Fibroblast of skin of left quadriceps (primary cell): ENCODE results near the gene BAZ2A.
"Not testable (repeated sequence)": the region's sequence is repeated elsewhere in the genome, so short reads cannot be mapped to it uniquely, and the experiment has no call there.

Source experiments
- DNase-seq, 2 experiments: peaks; one replicate each; pipeline ENCODE4 v3.0.0-alpha.2; 2013; ENCODE audit warnings: low read depth in 2 of 2

Gene BAZ2A

GRCh38 chr12:56630180-56630632, at the start of gene BAZ2A:
Gene BAZ2A (minus strand): TSS chr12:56630326. CDS start chr12:56617530, 12,796 bp downstream.
- peak; percentile 52 to 56 for DNase-seq

DNA sequence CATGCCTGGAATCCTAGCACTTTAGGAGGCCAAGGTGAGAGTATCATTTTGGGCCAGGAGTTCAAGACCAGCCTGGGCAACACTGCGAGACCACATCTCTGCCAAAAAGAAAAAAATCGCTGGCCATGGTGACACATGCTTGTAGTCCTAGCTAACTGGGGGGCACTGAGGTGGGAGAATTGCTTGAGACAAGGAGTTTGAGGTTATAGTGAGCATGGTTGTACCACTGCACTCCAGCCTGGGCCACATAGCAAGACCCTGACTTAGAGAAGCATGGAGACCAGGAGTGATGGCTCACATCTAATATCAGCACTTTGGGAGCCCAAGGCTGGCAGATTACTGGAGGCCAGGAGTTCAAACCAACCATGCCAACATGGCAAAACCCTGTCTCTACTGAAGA, 48.7 kb upstream of the BAZ2A start:
- DNase-seq = no peak

DNA sequence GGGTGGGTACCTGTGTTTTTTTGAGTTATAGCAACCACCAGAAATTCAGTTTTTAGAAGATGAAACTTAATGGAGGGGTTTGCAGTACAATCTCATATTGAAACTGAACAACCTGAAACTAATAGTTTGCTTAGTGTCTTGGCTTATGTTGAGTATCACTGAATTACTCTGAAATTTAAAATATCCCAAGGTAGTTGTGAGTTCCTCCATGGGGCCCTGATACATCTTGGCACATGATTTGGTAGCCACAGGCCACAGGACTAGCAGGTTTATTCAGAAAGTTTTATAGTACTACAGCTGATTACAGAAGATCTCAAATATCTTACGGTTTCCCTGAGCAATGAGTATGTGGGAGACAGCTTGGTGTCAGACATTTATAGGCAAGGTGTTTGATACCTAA, 47.6 kb upstream of the BAZ2A start:
- no peak for DNase-seq

- DNase-seq = no peak
These were observed 46.9 kb upstream of the BAZ2A start for GRCh38 chr12:56676851-56677580.

DNA sequence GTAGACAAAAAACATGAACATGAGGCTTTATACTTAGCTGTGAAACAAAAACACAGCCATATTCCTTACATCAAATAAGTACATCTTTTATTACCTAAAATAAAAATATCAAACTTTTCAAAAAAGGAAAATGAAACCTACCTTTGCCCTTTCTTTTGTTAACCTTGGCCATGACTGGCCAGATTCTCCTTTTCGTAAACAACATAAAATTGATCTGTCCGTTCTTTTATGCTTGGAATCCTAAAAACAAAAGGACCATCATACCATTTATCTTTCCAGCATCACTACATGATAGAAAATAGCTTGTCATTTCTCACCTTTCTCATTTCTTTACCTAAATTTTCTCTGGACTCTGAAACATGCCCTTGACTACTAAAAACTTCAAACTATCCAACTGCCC, 41.5 kb upstream of the BAZ2A start:
- no peak for DNase-seq

GRCh38 chr12:56670836-56671235, 40.7 kb upstream of the BAZ2A start:
- no peak for DNase-seq

DNA sequence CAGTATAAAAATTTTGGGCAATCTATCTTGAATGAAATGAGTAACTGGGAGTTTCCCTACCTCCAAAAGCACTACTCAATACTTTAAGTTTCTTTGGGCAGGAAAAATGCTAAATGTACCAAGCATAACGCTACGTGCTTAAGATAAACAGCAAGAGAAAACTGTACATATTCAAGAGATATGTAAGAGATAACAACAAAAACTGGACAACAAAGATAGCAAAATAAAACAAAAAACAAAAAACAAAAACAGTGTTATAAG, 38.0 kb upstream of the BAZ2A start:
- DNase-seq = no peak

DNA sequence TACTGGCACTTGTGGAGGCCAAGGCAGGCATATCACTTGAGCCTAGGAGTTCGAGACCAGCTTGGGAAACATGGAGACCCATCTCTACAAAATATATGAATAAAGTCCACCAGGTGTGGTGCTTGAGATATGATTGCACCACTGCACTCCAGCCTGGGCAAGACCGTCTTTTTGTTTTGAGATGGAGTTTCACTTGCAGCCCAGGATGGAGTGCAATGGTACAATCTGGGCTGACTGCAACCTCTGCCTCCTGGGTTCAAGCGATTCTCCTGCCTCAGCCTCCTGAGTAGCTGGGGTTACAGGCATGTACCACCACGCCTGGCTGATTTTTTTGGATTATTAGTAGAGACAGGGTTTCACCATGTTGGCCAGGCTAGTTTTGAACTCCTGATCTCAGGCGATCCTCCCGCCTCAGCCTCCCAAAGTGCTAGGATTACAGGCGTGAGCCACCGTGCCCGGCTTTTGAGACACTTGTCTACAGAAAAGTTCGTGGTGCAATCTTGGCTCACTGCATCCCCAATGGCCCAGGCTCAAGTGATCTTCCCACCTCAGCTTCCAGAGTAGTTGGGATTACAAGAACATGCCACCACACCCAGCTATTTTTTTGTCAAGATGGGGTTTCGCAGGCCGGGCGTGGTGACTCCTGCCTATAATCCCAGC, 32.0 kb upstream of the BAZ2A start:
- DNase-seq = no peak

- no peak for DNase-seq
These were observed 31.4 kb upstream of the BAZ2A start for GRCh38 chr12:56661560-56661959.

DNA sequence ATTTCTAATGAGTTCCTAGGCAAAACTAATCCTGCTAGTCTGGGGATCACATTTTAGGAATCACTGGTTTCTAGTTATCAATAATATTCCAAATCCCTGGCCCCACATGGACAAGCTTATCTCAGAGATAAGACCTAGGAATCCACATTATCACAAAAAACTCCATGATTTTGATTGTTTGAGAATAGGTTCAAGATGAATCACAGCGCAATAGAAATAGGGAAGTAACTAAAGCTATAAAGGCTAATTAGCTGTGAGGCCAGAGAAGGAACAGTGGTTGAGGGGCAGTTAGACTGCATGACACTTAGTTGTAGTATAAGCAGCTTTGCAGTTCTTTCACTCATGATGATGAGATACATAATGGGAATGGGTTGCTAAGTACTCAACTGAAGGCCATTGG, 28.8 kb upstream of the BAZ2A start:
- no peak for DNase-seq

DNA sequence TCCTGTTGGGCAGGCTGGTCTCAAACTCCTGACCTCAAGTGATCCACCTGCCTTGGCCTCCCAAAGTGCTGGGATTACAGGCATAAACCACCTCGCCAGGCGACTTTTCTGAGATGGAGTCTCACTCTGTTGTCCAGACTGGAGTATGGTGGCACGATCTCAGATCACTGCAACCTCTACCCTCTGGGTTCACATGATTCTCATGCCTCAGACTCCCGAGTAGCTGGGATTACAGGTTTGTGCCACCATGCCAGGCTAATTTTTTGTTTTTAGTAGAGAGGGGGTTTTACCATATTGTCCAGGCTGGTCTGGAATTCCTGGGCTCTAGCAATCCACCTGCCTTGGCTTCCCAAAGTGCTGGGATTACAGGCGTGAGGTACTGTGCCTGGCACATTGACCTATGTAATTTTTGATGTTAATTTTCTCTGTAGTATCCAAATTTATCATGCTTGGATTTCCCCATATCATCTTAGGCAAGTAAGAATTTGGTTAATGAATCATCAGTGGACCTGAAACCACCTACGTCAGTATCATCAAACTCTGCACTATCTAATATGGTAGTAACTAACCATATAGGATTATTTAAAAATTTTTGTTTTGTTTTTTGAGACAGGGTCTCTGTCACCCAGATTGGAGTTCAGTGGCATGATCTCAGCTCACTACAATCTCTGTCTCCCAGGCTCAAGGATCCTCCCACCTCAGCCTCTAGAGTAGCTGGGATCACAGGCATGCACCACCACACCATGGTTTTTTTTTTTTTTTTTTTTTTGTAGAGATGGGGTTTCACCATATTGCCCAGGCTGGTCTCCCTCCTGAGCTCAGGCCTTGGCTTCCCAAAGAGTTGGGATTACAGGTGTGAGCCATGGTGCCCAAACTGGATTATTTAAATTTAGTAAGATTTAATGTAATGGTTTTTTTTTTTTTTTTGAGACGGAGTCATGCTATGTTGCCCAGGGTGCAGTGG, 27.6 kb upstream of the BAZ2A start:
- no peak for DNase-seq

GRCh38 chr12:56653781-56654180, 23.7 kb upstream of the BAZ2A start:
- DNase-seq = not testable (repeated sequence)

GRCh38 chr12:56648023-56648422, 17.9 kb upstream of the BAZ2A start:
- not testable (repeated sequence) for DNase-seq

DNA sequence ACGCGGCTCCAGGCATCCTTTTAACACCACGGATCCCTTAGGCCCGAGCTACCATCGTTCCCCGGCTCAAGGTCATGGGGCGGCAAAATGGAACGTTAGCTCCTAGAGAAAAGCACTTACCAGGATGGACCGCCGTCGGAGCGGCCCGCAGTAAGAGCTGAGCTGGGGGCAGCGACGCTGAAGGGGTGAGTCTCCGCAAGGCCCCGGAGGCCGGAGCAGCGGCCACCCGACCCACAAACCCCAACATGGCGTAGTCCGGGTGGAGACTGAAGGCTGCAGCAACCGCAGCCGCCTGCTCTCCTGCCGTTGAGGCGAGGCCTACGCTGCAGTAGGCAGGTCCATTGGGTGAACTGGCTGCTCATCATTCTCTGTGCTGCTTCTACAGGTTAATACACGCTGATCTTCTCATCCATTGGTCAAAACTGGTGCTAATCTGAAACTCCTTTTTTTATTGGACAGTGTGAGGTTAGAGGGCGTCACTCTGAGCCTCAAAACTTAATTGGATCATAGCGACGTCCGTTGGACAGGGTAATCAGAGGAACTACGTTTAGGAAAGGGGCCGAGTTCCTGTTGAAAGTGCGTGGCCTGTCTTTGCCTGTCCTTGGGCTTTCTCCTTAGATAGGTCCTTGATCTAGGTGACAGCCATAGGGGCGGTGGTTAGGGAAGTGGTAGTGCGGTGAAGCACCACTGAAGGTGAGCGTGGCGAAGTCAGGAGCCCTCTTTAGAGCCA, 15.8 kb upstream of the BAZ2A start, which contains the start of gene ATP5F1B:
Gene ATP5F1B, minus strand, starts transcription at position 268 of the 730 bp plus-strand sequence. Its CDS starts 21 bp downstream, at position 247.
- DNase-seq = peak; percentile 100

GRCh38 chr12:56645201-56645716, 15.1 kb upstream of the BAZ2A start:
- DNase-seq = no peak

GRCh38 chr12:56644654-56645053, 14.5 kb upstream of the BAZ2A start:
- no peak for DNase-seq

- no peak for DNase-seq
These were observed 11.1 kb upstream of the BAZ2A start for GRCh38 chr12:56641219-56641618.

GRCh38 chr12:56637621-56638020, 7.5 kb upstream of the BAZ2A start:
- DNase-seq = no peak

GRCh38 chr12:56636675-56637540, 6.8 kb upstream of the BAZ2A start:
- peak; percentile 100 for DNase-seq
